ENCODE results near the gene DNMT3A.

DNA sequence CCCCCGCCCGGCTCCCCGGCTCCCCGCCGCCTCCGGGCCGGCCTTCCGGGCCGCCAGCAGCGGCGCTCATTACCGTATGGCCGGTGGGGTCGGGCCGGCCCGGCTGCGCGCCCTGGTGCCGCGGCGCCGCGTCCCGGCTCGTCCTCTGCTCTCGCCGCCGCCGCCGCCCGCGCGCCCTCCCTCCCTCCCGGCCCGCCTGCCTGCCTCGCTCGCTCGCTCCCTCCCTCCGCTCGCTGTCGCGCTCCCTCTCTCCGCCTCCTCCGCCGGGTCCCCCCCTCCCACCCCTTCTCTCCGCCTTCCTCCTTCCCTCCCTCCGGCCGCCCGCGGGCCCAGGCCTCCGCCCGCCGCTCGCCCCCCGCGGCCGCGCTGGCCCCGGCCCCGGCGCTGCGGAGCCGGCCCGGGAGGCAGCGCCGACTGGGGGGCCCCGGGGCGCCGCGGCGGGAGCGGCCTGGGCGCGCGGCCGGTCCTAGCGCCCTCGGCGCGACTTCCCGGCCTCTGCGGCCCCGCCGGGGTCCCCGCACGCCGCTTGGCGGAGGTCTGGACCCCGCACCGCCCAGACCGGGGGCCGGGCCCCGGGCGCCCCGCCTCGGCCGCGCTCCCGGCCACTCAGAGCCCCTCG lies at the start of gene DNMT3A:
- TF ChIP-seq, protein P1, sequence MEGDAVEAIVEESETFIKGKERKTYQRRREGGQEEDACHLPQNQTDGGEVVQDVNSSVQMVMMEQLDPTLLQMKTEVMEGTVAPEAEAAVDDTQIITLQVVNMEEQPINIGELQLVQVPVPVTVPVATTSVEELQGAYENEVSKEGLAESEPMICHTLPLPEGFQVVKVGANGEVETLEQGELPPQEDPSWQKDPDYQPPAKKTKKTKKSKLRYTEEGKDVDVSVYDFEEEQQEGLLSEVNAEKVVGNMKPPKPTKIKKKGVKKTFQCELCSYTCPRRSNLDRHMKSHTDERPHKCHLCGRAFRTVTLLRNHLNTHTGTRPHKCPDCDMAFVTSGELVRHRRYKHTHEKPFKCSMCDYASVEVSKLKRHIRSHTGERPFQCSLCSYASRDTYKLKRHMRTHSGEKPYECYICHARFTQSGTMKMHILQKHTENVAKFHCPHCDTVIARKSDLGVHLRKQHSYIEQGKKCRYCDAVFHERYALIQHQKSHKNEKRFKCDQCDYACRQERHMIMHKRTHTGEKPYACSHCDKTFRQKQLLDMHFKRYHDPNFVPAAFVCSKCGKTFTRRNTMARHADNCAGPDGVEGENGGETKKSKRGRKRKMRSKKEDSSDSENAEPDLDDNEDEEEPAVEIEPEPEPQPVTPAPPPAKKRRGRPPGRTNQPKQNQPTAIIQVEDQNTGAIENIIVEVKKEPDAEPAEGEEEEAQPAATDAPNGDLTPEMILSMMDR (conservative IDR thresholded peaks at IDR 0.05), result no peak
- no peak for TF ChIP-seq ZFX (IDR thresholded peaks at IDR 0.05)

Measured in C4-2B (cell line).